Renal cortical epithelial cell (primary cell): ENCODE results near the gene ARNT2. TPM values are rescaled to one million over a fixed set of nuclear protein-coding genes. Genes with fewer than 3 reads are reported as not detected.

ENCODE experiments used
- DNase-seq: peaks from one replicate; pipeline ENCODE4 v3.0.0-alpha.2; 2011; ENCODE audit warnings: low read depth
- total RNA-seq: library from RNA; depleted of rRNA; stranded (reverse); fragments of >200 nt; gene quantifications from 2 replicates; pipeline ENCODE4 v1.2.3, GENCODE V29; 2014

ARNT2 gene
- total RNA-seq, 1 donor from 2014 or later = 20.8 TPM

DNA sequence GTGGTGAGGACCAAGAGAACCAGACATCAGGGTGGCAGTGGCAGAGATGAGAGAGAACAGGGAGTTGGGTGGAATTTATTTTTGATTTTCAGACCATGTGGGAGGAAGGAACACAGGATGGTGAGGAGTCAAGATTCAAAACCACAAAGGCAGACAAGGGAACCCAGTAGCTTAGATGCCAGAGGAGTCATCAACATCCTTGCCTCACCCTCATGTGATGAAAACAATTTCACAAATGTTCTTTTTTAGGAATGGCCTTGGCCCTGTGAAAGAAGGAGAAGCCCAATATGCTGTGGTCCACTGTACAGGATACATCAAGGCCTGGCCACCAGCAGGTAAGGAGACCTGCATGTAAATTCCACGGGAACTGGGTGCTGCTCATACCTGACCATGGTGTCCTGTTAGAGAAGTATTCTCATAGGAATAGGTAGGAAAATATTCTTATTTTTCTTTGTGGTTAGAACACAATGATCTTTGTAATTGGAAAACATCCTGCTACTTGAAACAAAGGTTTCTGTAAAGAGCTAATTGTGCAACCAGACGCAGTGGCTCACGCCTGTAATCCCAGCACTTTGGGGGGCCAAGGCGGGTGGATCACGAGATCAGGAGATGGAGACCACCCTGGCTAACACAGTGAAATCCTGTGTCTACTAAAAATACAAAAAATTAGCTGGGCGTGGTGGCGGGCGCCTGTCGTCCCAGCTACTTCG, 110.0 kb downstream of the ARNT2 start:
- no peak for DNase-seq

DNA sequence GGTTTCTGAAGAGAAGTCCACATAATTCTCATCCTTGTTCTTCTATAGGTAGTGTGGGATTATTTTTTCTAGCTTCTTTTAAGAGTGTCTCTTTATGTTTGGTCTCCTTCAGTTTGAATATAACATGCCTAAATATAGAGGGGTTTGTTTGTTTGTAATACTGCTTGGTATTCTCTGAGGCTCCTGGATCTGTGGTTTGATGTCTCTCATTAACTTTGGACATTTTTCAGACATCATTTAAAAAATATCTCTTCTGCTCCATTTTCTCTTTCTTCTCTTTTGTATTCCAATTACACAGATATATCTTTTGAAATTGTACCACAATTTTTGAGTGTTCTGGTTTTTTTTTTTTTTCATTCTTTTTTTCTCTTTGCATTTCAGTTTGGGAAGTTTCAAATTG, 113.1 kb downstream of the ARNT2 start:
- DNase-seq = no peak

DNA sequence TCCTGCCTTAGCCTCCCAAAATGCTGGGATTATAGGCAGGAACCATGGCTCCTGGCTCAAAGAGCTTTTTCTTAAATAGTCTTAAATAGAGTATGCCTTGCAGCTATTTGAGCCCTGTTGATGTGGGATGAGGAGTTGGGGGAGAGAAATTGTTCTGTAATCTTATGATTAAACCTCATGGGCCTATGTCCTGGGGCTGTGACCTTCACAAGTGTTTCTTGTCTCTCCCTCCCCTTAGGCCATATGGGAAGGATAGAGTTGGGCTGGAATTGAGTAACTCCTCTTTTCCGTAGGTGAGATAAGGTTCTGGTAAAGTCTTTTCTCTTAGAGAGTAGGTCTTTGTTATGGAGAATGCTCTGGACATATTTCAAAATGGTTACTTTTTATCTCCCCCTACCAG, 114.3 kb downstream of the ARNT2 start:
- no peak for DNase-seq

DNA sequence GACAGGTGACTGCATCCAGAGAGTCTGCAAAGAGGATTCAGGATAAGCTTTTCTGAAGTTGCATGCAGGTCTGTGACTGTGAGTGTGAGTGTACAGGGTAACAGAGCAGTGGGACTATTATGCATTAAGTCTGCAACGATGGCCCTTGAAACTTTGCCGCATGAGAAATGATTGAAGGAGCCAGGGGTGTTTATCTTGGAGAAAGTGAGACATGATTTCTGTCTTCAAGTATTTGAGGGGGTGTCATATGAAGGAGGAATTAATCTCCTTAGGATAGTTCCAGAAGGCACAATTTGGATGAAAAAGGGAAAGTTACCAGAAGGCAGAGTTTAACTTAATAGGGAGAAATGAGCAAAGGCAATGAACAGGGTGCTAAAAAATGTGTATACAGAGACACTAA, 119.6 kb downstream of the ARNT2 start:
- DNase-seq = no peak

DNA sequence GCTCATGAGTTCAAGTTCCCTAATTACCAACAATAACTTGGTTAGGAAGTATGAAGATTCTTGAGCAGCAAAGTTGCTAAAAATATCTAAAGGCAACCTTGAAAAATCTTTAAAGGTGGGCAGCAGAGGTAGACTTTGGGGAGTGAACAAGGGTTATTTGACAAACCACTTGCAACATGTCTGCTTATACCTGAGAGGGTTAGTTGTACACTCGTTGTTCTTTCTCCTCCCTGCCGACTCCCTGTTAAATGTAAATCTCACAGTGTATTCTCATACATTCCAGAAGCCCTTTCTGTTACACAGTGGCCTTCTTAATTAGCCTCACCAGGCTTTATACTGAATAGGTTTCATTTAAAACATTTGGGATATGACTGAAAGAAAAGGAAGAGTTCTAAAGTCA, 121.7 kb downstream of the ARNT2 start:
- DNase-seq = no peak

DNA sequence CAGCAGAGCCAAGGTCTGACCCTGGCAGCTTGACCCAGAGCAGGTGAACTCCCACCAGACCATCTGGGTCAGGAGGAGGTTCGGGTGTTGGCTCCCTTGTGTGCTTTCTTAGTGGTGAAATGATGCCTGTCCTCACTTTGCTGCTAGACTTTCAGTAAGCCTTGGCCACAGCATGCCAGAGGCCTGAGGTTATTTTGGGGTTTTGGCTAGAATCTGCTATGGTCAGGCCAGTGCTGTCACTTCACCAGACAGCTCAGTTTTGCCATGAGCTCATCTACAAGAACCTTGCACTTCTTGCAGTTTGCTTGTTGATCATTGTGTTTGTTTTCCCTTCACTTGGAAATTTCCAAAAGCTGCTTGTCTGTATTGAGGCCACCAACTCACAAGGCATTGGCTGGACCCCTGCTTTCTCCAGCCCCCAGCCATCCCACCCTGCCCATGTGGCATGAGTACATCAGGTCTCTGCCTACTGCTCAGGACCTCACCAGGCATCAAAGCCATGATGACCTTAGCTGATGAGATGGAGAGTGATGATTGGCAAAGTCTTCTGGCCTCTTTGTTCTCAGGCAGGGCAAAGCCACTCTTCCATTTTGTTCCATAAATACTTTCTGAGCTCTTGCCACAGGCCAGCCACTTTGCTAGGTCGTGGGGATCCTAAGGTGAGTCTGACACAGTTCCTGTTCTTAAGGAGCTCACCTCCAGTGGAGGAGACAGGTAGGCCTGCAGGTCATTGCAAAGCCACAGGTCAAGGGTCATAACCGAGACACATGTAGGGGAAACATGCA, 122.6 kb downstream of the ARNT2 start:
- no peak for DNase-seq

DNA sequence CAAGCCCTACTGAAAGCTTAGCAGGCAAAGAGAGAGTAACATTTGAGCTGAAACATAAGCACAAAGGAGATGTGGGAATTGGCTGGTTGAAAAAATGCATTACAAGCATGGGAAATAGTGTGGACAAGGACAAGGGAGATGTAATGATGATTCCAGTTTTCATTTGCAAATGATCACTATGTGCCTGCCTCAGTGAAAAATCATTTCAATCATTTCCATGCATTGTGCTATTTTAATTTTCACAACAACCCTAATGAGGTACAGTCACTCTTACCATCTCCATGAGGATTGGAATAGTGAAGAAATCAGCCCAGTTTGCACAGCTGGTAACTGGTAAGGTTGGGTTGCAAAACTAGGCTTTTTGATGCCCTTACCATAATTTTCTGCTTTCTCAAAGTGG, 123.2 kb downstream of the ARNT2 start:
- DNase-seq = no peak

DNA sequence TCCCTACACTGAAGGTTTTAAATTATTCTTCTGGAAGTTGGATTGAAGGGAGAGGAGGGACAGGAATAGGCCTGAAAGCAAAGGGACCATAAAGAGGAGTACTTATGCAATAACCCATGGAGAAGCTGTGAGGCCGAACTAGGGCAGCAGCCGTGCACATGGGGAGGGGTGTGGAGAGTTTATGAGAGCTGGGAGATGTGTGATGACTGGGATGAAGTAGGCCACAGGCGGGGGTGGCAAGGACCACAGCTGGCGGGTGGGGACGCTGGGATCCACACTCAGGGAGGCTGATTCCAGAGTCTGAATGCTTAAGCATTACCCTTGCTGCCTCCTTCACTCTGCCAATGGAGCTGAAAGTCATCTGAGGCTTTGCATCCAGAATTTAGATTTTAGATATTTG, 123.8 kb downstream of the ARNT2 start:
- no peak for DNase-seq

DNA sequence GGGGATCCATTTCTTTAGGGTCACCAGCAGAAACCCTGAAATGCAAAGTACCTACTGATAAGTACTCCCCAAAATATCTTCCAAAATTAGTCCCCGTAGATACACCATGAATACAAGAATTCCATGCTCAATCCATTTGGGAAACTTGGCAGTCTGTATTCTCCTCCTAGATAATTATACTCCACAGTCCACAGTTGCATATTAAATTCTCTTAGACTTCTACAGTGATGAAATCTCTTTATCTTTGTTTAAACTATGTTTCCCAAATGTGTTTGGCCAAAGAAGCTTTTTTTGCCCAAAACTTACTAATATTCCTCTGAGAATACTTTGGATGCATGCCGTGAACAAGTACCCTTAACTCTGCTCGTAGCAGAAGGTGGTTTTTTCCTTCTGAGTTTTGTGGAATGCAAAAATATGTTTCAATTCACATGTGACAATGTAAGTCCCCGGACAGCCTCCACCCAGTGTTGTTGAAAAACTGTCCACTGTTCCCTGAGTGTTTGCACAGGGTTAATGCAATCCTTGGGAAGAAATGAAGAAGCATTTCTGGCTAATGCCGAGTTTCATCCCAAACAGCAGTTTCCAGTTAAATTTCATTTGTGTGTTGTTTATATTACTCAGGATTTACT, 126.7 kb downstream of the ARNT2 start:
- DNase-seq = no peak

DNA sequence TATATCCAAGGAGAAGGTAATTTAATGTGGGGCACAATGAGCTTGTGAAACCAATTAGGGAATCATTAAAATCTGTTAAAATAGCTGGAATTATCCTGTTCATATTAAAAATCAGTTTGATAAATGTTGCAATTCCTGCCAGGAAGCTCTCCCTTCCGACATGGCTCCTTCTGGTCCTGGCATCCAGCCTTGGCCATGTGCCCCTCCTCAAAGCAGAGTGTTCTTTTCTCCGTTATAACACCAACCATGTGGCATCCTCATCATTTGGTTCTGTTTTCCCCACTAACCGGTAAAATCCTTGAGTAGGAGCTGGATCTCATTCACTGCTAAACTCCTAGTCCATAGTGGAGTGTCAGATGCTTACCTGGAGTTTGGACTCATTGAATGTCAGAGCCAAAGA, 127.2 kb downstream of the ARNT2 start:
- no peak for DNase-seq

DNA sequence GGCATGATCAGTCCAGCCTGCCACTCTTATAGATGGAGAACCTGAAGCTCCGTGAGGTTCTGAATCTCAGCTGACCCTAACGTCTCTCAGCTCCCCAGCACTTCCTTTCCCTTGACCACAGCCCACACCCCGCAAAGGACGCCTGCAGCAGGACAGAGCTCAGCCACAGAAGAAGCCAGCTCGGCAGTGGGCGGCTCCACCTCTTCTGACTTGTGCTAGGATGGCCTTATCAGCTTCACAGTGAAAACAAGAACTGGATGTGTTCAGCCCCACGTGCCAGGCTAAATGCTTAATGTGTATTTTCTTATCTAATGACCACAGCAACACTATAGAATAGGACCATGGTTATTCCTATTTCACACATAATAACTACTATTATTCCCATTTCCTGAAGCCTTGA, 127.6 kb downstream of the ARNT2 start:
- no peak for DNase-seq

DNA sequence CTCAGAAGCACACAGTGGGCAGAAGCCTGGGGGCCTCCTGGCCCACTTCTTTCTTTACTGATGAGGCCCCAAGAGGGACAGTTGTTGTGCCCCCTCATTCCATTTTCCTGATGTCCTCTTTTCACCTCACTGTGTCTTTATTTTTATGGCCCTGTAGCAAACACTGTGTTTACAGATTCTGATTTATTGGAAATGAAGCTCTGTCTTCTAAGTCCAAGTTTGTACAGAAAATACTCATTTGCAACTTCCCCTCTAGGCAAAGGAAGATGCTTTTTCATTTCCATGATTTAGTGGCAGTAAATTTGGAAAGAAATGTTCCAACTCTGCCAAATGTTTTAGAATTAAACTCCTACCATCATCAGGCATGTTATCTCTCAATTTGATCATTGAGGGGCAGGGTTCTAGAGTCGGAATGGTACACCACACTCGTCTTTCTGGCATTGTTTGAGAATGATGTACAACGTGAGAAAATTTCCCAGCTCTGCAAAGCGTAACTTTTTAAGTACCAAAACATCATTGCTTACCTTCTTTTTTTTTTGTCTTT, 129.7 kb downstream of the ARNT2 start:
- no peak for DNase-seq

DNA sequence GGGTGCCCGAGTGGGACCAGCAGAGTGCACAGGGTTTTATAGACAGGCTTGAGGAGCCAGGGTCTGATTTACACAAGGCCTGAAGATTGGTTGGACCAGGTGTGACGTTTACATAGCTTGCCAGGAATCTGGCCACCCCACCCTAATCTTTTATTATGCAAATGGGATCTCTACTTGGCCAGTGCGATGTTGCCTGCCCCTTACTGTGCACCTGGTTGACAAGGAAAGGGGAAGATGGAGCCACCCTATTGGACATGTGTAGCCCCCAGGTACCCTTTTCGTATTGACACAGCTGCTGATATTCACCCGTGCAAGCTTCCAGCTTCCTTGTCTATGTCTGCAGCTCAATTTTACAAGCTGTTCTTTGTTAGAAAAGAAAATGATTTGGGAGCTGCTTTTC, 132.0 kb downstream of the ARNT2 start:
- no peak for DNase-seq

DNA sequence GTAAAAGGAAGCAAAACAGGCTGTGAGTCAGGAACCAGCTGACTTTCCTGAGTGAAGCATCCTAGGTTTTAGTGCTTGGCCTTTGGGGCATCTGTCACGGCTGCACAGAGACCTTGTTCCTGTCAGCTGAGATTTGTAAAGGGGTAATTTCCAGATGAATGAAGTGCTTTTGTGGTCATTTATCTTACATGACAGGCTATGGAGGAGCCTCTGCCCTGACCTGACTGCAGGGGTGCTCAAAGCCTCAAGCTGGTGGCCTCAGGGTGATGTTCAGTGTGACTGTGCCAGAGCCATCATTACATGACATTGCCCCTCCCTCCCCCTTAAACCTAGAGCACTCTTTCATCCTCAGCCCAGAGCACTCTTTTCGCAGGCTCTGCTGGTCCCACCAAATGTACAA, 132.5 kb downstream of the ARNT2 start:
- no peak for DNase-seq

DNA sequence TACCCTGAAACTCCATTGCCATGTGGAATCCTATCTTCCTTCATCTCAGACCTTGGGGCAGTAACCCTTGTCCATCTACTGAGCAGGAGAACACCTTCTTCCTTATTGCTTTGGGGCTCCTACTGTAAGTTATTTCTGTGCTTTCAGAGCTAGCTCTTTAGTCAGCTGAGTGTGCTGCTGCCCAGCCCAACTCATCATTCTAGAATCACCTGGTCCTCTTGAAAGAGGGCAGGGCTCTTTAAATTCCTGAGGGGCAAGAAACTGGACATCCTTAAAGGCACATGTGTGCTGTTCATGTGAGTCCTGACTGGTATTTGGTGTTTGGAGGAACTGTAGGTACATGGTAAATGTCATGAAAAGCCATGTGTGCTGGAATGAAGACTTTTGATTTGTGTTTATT, 140.9 kb downstream of the ARNT2 start:
- no peak for DNase-seq

DNA sequence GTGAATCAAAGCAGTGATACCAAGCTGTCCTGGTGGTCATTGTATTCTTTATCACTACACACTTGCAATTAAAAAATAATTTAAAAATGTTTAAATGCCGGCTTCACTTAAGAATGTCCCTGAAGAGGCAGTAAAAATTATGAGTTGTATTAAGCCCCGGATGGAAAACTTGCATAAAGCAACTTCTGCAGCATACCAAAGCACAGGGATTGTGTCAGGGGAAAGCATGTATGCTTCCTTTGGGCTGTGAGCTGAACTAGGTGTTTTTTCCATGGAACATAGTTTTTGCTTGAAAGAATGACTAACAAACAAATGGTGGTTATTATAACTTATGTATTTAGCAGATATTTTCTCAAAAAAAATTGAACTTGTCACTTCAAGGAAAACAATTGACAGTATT, 143.1 kb downstream of the ARNT2 start:
- DNase-seq = no peak

DNA sequence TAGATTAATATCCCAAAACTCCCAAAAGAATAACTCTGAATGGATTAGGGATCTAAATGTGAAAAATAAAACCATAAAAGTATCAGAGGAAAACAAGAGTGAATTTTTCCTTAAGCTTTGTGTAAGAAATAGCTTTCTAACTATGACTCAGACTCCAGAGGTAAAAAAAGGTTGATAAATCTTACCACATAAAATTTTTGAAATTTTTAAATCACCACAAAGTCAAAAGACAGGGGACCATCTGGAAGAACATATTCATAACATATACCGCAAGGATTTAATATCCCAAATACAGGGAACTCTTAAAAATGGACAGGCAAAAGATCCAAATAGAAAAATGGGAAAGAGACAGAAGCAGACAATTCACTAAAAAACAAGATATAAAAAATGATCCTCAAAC, 145.0 kb downstream of the ARNT2 start:
- peak; percentile 60 for DNase-seq

DNA sequence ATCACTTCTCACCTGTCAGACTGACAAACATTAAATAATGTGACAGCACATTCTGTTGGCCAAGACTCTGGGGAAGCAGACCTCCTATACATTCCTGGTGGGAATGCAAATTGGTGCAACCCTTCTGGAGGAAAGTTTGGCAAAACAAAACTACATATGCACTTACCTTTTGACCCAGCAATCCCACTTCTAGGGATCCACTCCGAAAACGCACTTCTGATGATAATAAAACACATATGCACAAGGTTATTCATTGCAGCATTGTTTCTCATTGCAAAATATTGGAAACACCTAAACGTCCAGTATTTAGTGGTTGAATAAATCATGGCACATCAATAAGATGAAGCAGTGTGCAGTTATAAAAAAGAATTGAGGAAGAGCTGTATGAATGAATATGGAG, 145.5 kb downstream of the ARNT2 start:
- DNase-seq = no peak

DNA sequence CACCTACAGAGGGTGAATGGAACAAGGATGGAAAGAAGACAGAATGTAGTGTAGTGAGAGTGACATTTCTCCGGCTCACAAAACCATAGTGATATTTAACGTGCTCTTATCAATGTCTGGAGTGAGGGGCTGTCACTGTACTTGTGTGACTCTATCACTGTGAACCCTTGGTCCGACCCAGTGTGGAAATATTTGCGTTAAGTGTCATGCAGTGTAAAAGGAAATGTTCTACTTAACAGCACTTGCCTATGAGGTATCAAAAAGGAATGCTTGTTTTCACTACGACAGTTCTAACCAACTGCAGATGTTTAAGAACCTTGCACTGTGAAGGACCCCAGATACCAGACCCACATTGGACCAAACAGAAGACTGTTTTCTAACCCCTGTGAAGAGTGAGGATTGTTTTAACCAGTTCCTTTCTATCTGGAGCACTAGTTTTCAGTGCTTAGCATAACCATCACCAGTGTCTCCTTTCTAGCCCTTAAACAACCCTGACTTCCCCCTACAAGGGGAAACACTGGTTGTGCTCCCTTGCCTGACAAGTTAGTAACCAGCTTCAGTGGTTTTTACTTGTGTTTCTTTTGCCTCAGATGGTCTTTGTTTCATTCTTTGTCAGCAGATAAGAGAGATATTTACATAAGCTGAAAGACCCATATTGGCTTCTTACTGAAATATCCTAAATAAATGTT, 146.2 kb downstream of the ARNT2 start:
- peak; percentile 86 for DNase-seq

DNA sequence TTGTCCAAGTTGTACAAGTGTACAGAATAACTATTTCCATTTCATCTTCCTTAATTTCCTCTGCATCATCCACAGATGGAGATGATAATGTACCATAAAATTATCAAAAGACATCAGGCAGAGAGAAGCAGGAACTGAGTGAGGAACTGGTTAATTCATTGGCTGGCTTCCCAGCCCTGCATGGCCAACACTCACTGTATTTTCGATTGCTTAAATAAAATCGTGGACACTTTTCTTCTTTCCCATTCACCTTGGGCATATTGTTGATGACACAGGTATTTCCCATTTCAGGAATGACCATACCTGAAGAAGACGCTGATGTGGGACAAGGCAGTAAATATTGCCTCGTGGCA, 146.7 kb downstream of the ARNT2 start:
- DNase-seq = peak; percentile 9

DNA sequence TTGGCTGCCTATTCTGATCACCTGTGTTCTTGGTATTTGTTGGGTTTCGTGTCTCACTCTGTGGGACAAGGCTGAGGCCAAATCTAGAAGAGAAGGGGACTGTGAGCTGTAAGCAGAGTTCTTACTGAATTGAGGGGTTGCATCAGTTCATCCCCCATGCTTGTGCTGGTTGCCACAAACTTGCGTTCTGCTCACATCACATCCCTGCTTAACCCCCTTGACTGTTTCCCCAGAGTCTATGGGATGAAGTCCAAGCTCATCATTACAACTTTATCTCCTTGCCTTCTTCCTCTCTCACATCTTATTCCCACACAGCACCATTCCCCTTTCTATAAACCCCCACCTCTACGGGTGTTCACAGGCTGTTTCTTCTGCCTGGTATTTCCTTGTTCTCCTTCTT, 147.2 kb downstream of the ARNT2 start:
- DNase-seq = no peak

DNA sequence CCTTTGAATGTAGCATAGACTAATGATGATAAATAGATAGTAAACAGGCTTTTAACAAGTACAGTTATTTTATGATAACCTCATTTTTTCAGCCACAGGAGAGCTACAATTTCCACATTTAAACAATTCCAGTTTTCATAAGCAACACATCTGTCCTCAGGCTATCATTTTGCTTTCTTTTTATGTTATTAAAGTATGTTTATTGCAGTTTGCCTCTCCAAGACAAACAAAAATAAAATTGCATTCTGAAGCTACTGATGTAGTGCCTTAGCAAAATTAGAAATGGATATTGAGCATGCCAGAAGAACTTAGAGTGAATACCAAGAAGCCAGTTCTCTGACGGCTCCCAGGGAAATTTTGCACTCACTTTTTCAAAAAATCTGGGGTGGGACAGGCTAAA, 150.4 kb downstream of the ARNT2 start:
- DNase-seq = no peak
